BLaER1 treated with 17β-estradiol and CSF1 and Interleukin-3, amounts not matched to agents 10 nM and 100 nM (cell line): ENCODE data around the gene SUN2.

Experiments
- H3K27ac ChIP-seq, 11 experiments: shearing (Covaris generic); formaldehyde crosslinking; 2 replicates each; pipeline ENCODE4 v1.8.1; 2022
- H3K27me3 ChIP-seq, 11 experiments: shearing (Covaris generic); formaldehyde crosslinking; 2 replicates each; pipeline ENCODE4 v1.8.1; 2022
- H3K36me3 ChIP-seq, 11 experiments: shearing (Covaris generic); formaldehyde crosslinking; 2 replicates each; pipeline ENCODE4 v1.8.1; 2022
- H3K4me1 ChIP-seq, 10 experiments: shearing (Covaris generic); formaldehyde crosslinking; 2 replicates each; pipeline ENCODE4 v1.8.1; 2022
- H3K4me2 ChIP-seq, 11 experiments: shearing (Covaris generic); formaldehyde crosslinking; 2 replicates each; pipeline ENCODE4 v1.8.1; 2022
- H3K4me3 ChIP-seq, 10 experiments: shearing (Covaris generic); formaldehyde crosslinking; 2 replicates each; pipeline ENCODE4 v1.8.1; 2022
- H3K9ac ChIP-seq, 11 experiments: shearing (Covaris generic); formaldehyde crosslinking; 2 replicates each; pipeline ENCODE4 v1.8.1; 2022
- H3K9me3 ChIP-seq, 11 experiments: shearing (Covaris generic); formaldehyde crosslinking; replicated peaks in 1 of 11; 2 replicates each; pipeline ENCODE4 v1.8.1; 2022
- H4K20me1 ChIP-seq, 11 experiments: shearing (Covaris generic); formaldehyde crosslinking; 2 replicates each; pipeline ENCODE4 v1.8.1; 2022
- Cebpa-rat ChIP-seq, 11 experiments: shearing (Covaris generic); IDR thresholded peaks; 2 replicates each; pipeline ENCODE4 v1.8.1; 2022

Gene SUN2

GRCh38 chr22:38772623-38772873, 16.8 kb upstream of the SUN2 start:
- H3K27ac ChIP-seq: no peak overlapping the region
- no peaks in the 10 kb centered on the region for H3K9me3 ChIP-seq
- H3K27me3 ChIP-seq: no peaks in the 10 kb centered on the region
- H3K4me1 ChIP-seq: peaks cover 19 to 36% (median 26%) of the 10 kb centered on the region in 10 experiments
- peaks cover 0 to 4% (median 0%) of the 10 kb centered on the region in 11 experiments; a peak in 2 of 22 replicates for H4K20me1 ChIP-seq
- peaks cover 0 to 6% (median 0%) of the 10 kb centered on the region in 11 experiments; a peak in 1 of 22 replicates for H3K36me3 ChIP-seq
- no peak overlapping the region for H3K4me3 ChIP-seq
- no peak overlapping the region for H3K4me2 ChIP-seq
- TF ChIP-seq Cebpa-rat (IDR thresholded peaks at IDR 0.05): no peak
- no peak overlapping the region for H3K9ac ChIP-seq

- no peak for TF ChIP-seq Cebpa-rat (IDR thresholded peaks at IDR 0.05)
- no peak overlapping the region for H3K4me3 ChIP-seq
- no peak overlapping the region for H3K27ac ChIP-seq
- H3K4me1 ChIP-seq: peaks cover 8 to 35% (median 28%) of the 10 kb centered on the region in 10 experiments
- H3K27me3 ChIP-seq: no peaks in the 10 kb centered on the region
- peaks cover 0 to 4% (median 0%) of the 10 kb centered on the region in 11 experiments; a peak in 2 of 22 replicates for H4K20me1 ChIP-seq
- no peak overlapping the region for H3K9ac ChIP-seq
- no peaks in the 10 kb centered on the region for H3K36me3 ChIP-seq
- H3K4me2 ChIP-seq: no peak overlapping the region
- no peaks in the 10 kb centered on the region for H3K9me3 ChIP-seq
These were observed 14.6 kb upstream of the SUN2 start for GRCh38 chr22:38770257-38770949.

DNA sequence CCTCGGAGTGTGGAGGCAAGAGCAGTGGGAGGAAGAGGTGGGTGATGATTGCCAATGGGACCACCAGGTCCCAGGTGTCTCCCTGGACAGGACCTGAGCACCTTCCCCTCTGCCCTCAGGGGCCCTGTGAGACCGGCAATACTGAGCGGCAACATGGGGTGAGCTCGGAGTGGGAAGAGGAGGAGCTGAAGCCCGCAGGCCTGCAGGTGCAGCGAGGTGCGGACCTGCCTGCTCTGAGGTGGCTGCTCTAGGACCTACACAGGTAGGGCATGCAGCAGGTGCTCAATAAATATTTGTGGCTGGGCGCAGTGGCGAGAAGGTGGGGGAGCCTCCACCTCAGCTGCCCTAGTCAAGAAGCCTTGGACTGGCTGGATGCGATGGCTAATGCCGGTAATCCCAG, 12.2 kb upstream of the SUN2 start:
- peaks cover 0 to 29% (median 21%) of the 10 kb centered on the region in 10 experiments; a peak in 16 of 20 replicates for H3K4me1 ChIP-seq
- no peak overlapping the region for H3K9ac ChIP-seq
- no peak for TF ChIP-seq Cebpa-rat (IDR thresholded peaks at IDR 0.05)
- no peak overlapping the region for H3K4me3 ChIP-seq
- no peaks in the 10 kb centered on the region for H3K36me3 ChIP-seq
- H4K20me1 ChIP-seq: peaks cover 0 to 4% (median 0%) of the 10 kb centered on the region in 11 experiments; a peak in 2 of 22 replicates
- H3K27me3 ChIP-seq: no peaks in the 10 kb centered on the region
- no peak overlapping the region for H3K27ac ChIP-seq
- H3K9me3 ChIP-seq: no peaks in the 10 kb centered on the region
- no peak overlapping the region for H3K4me2 ChIP-seq

GRCh38 chr22:38767313-38767712, 11.5 kb upstream of the SUN2 start:
- peaks cover 6 to 36% (median 28%) of the 10 kb centered on the region in 10 experiments; a peak in 19 of 20 replicates for H3K4me1 ChIP-seq
- no peak overlapping the region for H3K4me3 ChIP-seq
- H3K4me2 ChIP-seq: peak overlapping the region in 4 of 11 experiments; percentile 14 to 38 (median 20); a peak in 6 of 22 replicates
- H3K27me3 ChIP-seq: no peaks in the 10 kb centered on the region
- no peak overlapping the region for H3K9ac ChIP-seq
- peaks cover 0 to 8% (median 0%) of the 10 kb centered on the region in 11 experiments; a peak in 4 of 22 replicates for H4K20me1 ChIP-seq
- H3K36me3 ChIP-seq: no peaks in the 10 kb centered on the region
- no peaks in the 10 kb centered on the region for H3K9me3 ChIP-seq
- no peak overlapping the region for H3K27ac ChIP-seq
- no peak for TF ChIP-seq Cebpa-rat (IDR thresholded peaks at IDR 0.05)

GRCh38 chr22:38766076-38766777, 10.4 kb upstream of the SUN2 start:
- H3K27me3 ChIP-seq: no peaks in the 10 kb centered on the region
- no peak overlapping the region for H3K9ac ChIP-seq
- no peak for TF ChIP-seq Cebpa-rat (IDR thresholded peaks at IDR 0.05)
- H3K27ac ChIP-seq: no peak overlapping the region
- H3K36me3 ChIP-seq: no peaks in the 10 kb centered on the region
- peak overlapping the region in 5 of 11 experiments; percentile 4 to 40 (median 8); a peak in 3 of 22 replicates for H3K4me2 ChIP-seq
- H3K9me3 ChIP-seq: no peaks in the 10 kb centered on the region
- H3K4me1 ChIP-seq: peaks cover 10 to 47% (median 39%) of the 10 kb centered on the region in 10 experiments
- H4K20me1 ChIP-seq: peaks cover 0 to 13% (median 3%) of the 10 kb centered on the region in 11 experiments; a peak in 15 of 22 replicates
- H3K4me3 ChIP-seq: no peak overlapping the region

DNA sequence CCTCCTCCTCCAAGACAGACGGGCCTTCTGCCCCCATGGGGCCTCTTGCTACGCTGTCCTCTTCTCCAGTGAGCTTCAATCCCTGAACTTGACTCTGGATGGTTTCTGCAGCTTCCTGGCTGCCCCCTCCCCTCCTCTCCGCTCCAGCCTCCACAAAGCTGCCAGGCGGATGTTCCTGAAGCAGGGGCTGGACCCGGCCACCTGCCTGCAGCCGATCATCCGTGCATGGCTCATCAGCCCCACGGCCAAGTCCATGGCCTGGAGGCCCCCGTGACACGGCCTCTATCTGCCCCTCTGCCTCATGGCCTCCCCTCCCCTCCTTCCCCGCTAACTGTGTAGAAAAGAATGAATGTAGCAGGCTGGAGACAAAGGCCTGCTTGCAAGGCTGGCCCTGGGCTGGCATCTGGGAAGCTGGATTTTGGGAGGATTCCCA, 6.8 kb upstream of the SUN2 start:
- Histone ChIP-seq H3K4me3 (no peak overlapping the region), H3K27me3 (no peaks in the 10 kb centered on the region), H3K4me1 (peaks cover 44 to 83% (median 74%) of the 10 kb centered on the region in 10 experiments), H3K36me3 (no peaks in the 10 kb centered on the region), H3K27ac (peak overlapping the region in 2 of 11 experiments; percentile 1 to 13; a peak in 1 of 22 replicates), H3K9me3 (no peaks in the 10 kb centered on the region), H3K9ac (peak overlapping the region in 3 of 11 experiments; percentile 17 to 35 (median 24); a peak in 4 of 22 replicates), H3K4me2 (peak overlapping the region; percentile 29 to 100 (median 97); a peak in 21 of 22 replicates), H4K20me1 (peaks cover 0 to 40% (median 20%) of the 10 kb centered on the region in 11 experiments; a peak in 16 of 22 replicates)
- no peak for TF ChIP-seq Cebpa-rat (IDR thresholded peaks at IDR 0.05)

DNA sequence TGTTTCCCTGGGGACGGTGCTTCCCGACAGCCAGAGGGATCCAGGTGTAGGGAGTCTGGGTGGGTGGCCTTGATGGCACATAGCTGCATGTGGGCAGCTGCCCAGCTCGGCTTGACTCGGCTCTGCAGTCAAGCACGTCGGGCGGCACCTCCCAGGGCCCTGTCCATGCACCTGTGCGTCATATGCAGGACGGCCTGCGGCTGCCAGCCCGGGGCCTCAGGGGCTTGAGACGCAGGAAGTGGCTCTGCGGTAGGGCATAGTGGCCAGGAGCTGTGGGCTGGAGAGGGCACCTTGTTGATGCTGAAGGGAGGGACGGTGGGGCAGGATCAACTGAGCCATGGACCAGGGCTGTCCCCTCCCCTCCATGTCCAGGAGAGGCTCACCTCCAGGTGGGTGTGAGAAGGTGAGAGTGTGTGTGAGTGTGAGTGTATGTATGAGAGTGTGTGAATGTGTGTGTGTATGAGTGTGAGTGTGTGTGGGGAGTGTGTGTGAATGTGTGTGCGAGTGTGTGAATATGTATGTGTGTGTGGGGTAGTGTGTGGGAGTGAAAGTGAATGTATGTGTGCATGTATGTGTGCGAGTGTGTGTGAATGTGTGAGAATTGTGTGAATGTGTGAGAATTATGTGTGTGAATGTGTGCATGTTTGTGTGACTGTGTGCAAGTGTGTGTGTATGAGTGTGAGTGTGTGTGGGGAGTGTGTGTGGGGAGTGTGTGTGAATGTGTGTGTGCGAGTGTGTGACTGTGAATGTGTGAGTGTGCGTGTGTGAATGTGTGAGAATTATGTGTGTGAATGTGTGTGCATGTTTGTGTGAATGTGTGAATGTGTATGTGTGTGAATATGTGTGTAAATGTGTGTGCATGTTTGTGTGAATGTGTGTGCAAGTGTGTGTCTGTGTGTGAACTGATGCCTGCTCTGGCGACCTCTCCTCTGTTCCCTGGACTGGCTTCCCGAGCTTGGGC, 5.7 kb upstream of the SUN2 start:
- peak overlapping the region in 1 of 10 experiments; percentile 44; a peak in 2 of 20 replicates for H3K4me3 ChIP-seq
- TF ChIP-seq Cebpa-rat (IDR thresholded peaks at IDR 0.05): no peak
- peak overlapping the region in 6 of 11 experiments; percentile 25 to 59 (median 52); a peak in 10 of 22 replicates for H3K27ac ChIP-seq

GRCh38 chr22:38760477-38761201, 4.8 kb upstream of the SUN2 start:
- H3K27me3 ChIP-seq: no peaks in the 10 kb centered on the region
- H3K36me3 ChIP-seq: no peaks in the 10 kb centered on the region
- no peak for TF ChIP-seq Cebpa-rat (IDR thresholded peaks at IDR 0.05)
- peak overlapping the region; percentile 73 to 100 (median 98) for H3K4me2 ChIP-seq
- H3K4me3 ChIP-seq: peak overlapping the region in 2 of 10 experiments; percentile 2 to 44; a peak in 3 of 20 replicates
- peak overlapping the region in 6 of 11 experiments; percentile 25 to 61 (median 47); a peak in 10 of 22 replicates for H3K27ac ChIP-seq
- H4K20me1 ChIP-seq: peaks cover 0 to 40% (median 20%) of the 10 kb centered on the region in 11 experiments; a peak in 16 of 22 replicates
- H3K9me3 ChIP-seq: no peaks in the 10 kb centered on the region
- H3K9ac ChIP-seq: peak overlapping the region in 8 of 11 experiments; percentile 33 to 97 (median 50); a peak in 13 of 22 replicates
- H3K4me1 ChIP-seq: peaks cover 57 to 81% (median 74%) of the 10 kb centered on the region in 10 experiments

More for the DNA sequence above, 5.7 kb upstream of the SUN2 start:
- Histone ChIP-seq H3K36me3 (no peaks in the 10 kb centered on the region), H3K9ac (peak overlapping the region in 7 of 11 experiments; percentile 17 to 47 (median 33); a peak in 8 of 22 replicates), H4K20me1 (peaks cover 0 to 40% (median 20%) of the 10 kb centered on the region in 11 experiments; a peak in 16 of 22 replicates), H3K4me2 (peak overlapping the region; percentile 73 to 100 (median 98)), H3K4me1 (peaks cover 55 to 86% (median 78%) of the 10 kb centered on the region in 10 experiments), H3K27me3 (no peaks in the 10 kb centered on the region), H3K9me3 (no peaks in the 10 kb centered on the region)
